Measurements from ENCODE around the gene NAA10. TPM values are rescaled to one million over a fixed set of nuclear protein-coding genes. Genes with fewer than 3 reads are reported as not detected.

NAA10 gene
- 92.1 and 94.4 TPM in 2 replicates for total RNA-seq

GRCh38 chrX:153934762-153935325 lies at the start of gene NAA10:
NAA10 (minus strand) TSS chrX:153935037; CDS start chrX:153934904, 133 bp downstream.
- intact Hi-C loops (cut with micrococcal nuclease) = no loop called here

- intact Hi-C loops (cut with micrococcal nuclease) = loop anchor here (10.0 kb wide), 1 partner anchor 111 kb away; the partner anchor contains the start of gene MECP2
Measured at GRCh38 chrX:153983321-153983801, 48.5 kb upstream of the NAA10 start.

GRCh38 chrX:153981771-153982533 lies 47.1 kb upstream of the NAA10 start:
- intact Hi-C loops (cut with micrococcal nuclease) = loop anchor here (1.0 to 10.0 kb wide), 2 partner anchors 10 to 113 kb away; partner anchors contain the start of genes MECP2 and TMEM187

- intact Hi-C loops (cut with micrococcal nuclease) = loop anchor here (1.0 to 10.0 kb wide), 2 partner anchors 9 to 114 kb away; partner anchors contain the start of genes MECP2 and TMEM187
Measured at GRCh38 chrX:153981231-153981630, 46.4 kb upstream of the NAA10 start.

- intact Hi-C loops (cut with micrococcal nuclease) = loop anchor here (10.0 kb wide), 1 partner anchor 114 kb away; the partner anchor contains the start of gene MECP2
Measured at GRCh38 chrX:153980394-153980793, 45.6 kb upstream of the NAA10 start.

GRCh38 chrX:153974726-153975286 lies 40.0 kb upstream of the NAA10 start:
- intact Hi-C loops (cut with micrococcal nuclease) = no loop called here

GRCh38 chrX:153974003-153974725 lies 39.3 kb upstream of the NAA10 start:
- intact Hi-C loops (cut with micrococcal nuclease) = no loop called here

GRCh38 chrX:153973127-153974002 lies 38.5 kb upstream of the NAA10 start:
- intact Hi-C loops (cut with micrococcal nuclease) = loop anchor here (2.0 kb wide), 1 partner anchor 397 kb away; no protein-coding TSS in a partner anchor

GRCh38 chrX:153972368-153973126 lies 37.7 kb upstream of the NAA10 start, which contains the start of gene TMEM187:
TMEM187 (plus strand) TSS chrX:153972754; CDS start chrX:153982063, 9,309 bp downstream.
- intact Hi-C loops (cut with micrococcal nuclease) = loop anchor here (1.0 to 2.0 kb wide), 2 partner anchors 9 to 398 kb away; no protein-coding TSS in a partner anchor

GRCh38 chrX:153971450-153972367 lies 36.9 kb upstream of the NAA10 start, which contains the start of gene HCFC1:
HCFC1 (minus strand) TSS chrX:153971818; CDS start chrX:153970840, 978 bp downstream.
- intact Hi-C loops (cut with micrococcal nuclease) = loop anchor here (1.0 to 2.0 kb wide), 4 partner anchors 10 to 399 kb away; no protein-coding TSS in a partner anchor

GRCh38 chrX:153971124-153971449 lies 36.2 kb upstream of the NAA10 start:
- intact Hi-C loops (cut with micrococcal nuclease) = loop anchor here (1.0 to 2.0 kb wide), 2 partner anchors 43 to 50 kb away; no protein-coding TSS in a partner anchor

- intact Hi-C loops (cut with micrococcal nuclease) = loop anchor here (1.0 to 2.0 kb wide), 2 partner anchors 42 to 50 kb away; no protein-coding TSS in a partner anchor
Measured at GRCh38 chrX:153970357-153971123, 35.7 kb upstream of the NAA10 start.

- intact Hi-C loops (cut with micrococcal nuclease) = loop anchor here (2.0 kb wide), 1 partner anchor 51 kb away; no protein-coding TSS in a partner anchor
Measured at GRCh38 chrX:153969904-153970356, 35.1 kb upstream of the NAA10 start.

GRCh38 chrX:153969125-153969903 lies 34.5 kb upstream of the NAA10 start:
- intact Hi-C loops (cut with micrococcal nuclease) = no loop called here

GRCh38 chrX:153968754-153969124 lies 33.9 kb upstream of the NAA10 start:
- intact Hi-C loops (cut with micrococcal nuclease) = no loop called here

GRCh38 chrX:153968255-153968654 lies 33.4 kb upstream of the NAA10 start:
- intact Hi-C loops (cut with micrococcal nuclease) = no loop called here

Data from T-helper 2 cell treated with Interferon-gamma antibody and Interleukin-4, amounts not matched to agents 100 ng/mL and 5 ng/mL, for 36 hours (primary cell).